Suppressor macrophage treated with lipopolysaccharide for 1 hour (primary cell): ENCODE measurements around the gene TMEM81.
A peak's percentile ranks its signal among the peaks of the same experiment; 100 is the strongest.

Experiments
- DNase-seq, 3 donors: peaks; one replicate each; pipeline ENCODE4 v3.0.0-alpha.2; 2020 to 2022

The TMEM81 gene, protein sequence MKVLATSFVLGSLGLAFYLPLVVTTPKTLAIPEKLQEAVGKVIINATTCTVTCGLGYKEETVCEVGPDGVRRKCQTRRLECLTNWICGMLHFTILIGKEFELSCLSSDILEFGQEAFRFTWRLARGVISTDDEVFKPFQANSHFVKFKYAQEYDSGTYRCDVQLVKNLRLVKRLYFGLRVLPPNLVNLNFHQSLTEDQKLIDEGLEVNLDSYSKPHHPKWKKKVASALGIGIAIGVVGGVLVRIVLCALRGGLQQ

DNA sequence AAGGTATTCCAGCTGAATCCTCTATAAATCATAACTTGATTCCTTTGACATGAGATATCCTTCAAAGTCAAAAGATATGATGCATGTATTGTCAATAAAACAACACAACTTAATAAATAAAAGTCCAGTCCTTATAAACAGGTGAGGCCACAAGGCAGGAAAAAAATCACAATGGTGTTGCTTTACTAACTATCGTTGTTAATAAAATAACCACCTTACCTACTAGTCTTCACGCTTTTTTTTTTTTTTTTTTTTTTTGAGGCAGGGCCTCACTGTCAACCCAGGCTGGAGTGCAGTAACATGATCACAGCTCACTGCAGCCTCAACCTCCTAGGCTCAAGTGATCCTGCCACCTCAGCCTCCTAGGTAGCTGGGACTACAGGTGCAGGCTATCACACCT lies at the start of gene TMEM81:
Gene TMEM81 (minus strand): TSS at position 101 of the 400 bp plus-strand sequence. CDS start 140 bp downstream, outside the sequence.
- no peak for DNase-seq

DNA sequence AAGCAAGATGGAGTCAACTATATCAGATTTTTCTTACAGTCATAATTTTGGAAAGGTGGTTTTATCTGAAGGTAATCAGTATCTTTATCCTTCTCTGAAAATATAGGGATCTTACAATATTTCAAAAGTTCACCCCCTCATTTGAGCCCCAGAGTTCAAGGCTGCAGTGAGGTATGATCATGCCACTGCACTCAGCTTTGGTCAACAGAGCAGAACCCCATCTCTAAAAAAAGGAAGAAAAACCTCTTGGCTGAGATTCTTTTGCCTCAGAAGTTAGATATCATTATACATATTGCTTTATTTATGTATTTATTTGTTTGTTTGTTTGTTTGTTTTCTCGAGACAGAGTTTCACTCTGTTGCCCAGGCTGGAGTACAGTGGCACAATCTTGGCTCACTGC lies 49.0 kb upstream of the TMEM81 start:
- no peak for DNase-seq

DNA sequence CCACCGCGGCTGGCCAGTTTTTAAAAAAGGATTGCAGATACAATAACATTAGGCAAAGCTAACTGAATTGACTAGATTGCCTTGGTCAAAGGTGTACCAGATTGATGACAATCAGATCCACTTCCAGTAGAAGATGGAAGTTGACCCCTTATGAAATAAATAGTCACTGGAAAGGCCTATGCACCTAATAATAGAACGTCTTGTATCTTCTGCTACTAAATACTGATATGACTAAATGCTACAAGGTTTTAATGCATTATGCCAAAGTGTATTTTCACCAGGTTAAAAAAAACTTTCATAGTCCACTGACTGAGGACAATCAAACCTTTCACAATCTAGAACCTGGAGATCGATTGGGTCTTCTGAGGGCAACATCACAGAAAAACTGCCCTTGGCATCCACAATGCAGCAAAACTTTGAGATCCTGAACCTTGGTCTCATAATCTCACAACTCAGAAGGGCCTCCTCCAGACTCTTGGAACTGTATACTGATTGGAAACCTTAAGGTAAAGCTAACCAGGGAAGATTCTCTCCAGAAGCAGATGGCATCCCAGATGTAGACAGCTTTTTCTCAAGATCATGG lies 45.3 kb upstream of the TMEM81 start:
- DNase-seq: no peak

DNA sequence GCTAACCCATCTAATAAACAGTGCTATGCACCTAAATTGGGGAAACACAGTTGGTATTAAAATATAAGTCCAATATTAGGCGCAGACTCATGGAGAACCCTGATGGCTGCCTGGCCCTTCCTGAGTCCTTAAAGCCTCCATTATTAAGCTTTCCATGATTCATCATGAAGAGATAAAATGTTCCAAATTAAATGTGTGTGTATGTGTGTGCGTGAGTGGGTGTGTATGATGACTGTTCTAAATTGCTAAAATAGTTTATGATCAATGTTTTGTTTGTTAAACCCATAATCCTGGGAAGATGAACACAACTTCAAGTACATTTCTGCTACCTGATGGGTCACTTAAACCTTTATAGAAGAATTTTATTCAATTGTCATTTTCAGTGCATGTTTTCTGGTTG lies 43.8 kb upstream of the TMEM81 start:
- DNase-seq: peak; percentile 15 to 37 (median 34)

DNA sequence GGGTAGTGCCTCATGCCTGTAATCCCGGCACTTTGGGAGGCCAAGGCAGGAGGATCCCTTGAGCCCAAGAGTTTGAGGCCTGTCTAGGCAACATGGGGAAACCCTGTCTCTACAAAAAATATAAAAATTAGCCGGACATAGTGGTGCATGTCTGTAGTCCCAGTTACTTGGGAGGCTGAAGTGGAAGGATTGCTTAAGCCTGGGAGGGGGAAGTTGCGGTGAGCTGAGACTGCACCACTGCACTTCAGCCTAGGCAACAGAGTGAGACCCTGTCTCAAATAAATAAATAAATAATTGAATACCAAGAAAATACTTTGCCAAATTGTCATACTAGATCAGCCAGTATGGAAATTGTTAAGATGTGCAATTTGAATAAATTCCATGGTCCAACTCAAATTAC lies 43.4 kb upstream of the TMEM81 start:
- DNase-seq: peak; percentile 25 to 33 (median 31)

DNA sequence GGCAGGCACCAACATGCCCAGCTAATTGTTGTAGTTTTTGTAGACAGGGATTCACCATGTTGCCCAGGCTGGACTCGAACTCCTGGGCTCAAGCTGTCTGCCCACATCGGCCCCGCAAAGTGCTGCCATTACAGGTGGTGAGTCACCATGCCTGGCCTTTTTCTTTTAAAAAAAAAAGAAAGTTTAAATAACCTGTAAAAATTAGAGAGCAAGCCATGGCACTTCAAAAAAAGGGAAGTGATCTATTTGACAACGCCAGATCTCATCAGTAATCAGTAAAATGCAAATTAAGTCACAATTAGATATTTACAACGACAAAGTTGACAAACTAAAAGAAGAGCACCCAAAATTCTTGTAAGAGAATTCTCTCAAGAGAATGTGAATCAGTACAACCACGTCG lies 40.5 kb upstream of the TMEM81 start:
- no peak for DNase-seq

DNA sequence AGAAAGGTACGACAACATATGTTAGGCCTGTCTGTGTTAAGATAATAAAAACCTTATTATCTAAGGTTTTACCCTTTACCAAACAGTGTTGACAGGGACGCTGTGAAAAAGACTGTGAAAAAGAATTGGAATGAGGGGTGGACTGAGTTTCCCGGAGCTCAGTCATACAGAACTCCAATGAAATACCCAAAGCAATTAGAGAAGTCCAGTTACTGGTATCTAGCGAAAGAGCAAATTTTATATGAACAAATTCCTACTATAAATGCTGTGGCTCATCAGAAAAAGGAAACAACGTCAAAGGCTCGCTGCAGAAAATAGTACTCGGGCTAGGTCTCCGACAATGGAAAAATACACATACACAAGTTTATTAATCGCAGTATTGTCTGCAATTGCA lies 38.2 kb upstream of the TMEM81 start:
- DNase-seq: peak in 1 of 3 donors; percentile 74

DNA sequence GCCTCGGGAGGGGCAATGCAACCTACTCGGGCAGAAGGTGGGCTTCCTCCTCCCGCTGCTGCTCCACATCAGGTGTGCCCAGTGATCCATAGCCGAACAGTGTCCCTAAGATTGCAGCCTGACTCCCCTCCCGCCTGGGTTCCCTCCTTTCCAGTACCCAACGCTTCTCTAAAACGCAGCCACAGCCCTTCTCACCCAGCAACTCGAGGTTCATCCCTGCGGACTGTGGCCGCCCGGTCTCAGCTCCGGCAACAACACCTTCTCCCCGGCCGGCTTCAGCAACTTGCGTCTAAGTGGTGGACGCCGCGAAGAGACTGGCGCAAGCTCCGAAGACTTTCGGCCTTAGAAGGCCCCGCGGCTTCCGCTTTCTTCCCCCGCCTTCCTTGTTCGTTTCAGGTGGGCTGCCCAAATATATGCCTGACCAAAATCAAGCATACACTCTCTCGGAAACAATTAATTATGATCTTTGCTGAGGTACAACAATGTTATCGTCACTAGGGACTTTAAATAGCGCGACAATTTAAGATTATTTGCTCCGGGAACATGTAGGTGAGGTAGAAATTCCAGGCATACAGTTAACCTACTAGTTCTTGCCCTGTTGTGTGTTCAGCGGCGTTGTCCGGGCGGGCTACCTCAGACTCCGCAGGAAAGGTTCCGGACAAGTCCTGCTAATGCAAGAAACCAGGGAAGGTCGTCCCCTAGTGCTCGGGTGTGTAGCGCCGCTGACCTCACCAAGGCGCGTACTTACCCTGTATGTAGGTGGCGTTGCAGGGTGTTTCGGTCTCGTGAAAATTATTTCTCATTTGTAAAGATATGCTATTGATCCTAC lies 37.6 kb upstream of the TMEM81 start, which contains the start of gene RBBP5:
Gene RBBP5 (minus strand): TSS at position 319 of the 829 bp plus-strand sequence. CDS start 105 bp downstream, at position 214.
- DNase-seq: peak; percentile 97 to 98 (median 98)

DNA sequence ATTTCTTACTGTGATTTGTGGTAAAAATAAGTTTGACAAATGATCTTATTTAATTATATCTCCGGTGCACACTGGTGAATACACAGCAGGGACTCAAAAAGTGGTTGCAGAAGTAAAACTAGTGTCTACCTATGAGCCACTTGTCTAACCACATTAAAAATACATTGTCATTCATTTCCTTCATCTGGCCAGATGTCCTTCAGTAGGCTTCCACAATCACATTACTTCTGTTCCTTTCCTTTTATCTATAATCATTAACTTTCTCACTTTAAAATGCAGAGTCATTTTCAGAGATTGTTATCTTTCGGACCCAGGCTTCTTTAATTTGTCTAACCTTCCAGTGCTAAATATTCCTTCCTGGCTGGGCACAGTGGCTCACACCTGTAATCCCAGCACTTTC lies 34.5 kb upstream of the TMEM81 start:
- no peak for DNase-seq

DNA sequence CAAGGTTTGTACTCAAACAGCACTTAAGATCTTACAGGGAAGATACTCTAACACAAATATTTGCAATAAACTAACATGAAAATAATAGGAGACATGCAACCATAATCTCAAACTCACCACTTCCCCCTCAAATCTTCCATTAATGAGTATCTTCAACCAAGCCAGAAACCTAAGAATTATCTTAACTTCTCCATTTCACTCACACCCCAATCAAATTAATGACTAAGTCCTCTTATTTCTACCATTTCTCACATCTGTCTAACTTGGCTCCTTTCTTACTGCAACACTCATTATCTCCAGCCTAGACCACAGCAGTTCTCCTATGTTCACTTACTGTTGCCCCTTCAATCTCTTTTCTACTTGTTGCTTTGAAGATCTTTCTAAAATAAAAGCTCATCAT lies 27.1 kb upstream of the TMEM81 start:
- no peak for DNase-seq

DNA sequence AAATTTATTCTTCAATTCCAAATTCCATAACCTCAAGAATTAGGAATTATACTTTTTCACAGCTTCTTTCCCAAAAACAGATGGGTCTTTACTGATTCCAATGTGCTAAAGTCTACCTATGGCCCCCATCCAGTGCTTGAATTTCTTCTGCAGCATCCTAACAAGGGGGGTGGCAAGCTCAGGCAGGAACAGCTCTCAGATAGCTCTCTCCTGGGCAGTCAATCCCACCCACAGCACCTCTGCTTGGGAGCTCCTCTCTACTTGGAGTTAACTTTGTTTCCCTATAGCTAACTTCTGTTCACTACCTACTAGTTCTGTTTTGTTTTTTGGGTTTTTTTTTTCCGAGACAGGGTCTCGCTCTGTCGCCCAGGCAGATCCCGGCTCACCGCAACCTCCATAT lies 25.5 kb upstream of the TMEM81 start:
- no peak for DNase-seq

DNA sequence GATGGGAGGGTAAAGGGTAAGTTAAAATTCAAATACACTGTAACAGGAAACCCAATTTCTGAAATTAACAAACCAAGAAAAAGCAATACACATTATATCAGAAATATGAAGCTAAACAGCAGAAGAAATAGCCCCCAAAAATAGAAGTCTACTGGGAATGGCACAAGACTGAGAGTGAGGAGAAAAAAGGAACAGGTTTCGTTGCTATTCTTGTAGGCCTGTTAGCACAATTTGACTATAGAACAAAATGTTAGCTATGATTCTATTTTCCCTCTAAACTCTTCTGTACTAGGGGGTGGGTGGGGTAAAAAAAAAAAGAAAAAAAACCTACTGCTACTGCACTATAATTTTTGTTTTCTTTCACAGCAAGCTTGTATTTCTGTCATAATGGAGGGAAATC lies 25.0 kb upstream of the TMEM81 start:
- no peak for DNase-seq

DNA sequence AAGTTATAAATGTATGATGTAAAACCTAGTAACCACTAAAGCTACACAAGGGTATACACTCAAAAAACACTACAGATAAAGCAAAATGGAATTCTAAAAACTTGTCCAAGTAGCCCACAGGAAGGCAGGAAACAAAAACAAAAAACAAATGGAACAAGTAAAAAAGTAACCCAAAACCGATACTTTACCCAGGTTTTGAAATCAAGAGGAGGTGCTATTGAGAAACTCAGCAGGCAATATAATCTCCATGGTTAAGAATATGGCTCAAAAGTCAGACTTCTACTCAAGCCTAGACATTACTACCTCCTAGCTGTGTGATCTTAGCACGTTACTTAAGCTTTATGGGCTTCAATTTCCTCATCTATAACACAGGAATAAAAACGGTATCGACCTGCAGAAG lies 24.2 kb upstream of the TMEM81 start:
- no peak for DNase-seq

DNA sequence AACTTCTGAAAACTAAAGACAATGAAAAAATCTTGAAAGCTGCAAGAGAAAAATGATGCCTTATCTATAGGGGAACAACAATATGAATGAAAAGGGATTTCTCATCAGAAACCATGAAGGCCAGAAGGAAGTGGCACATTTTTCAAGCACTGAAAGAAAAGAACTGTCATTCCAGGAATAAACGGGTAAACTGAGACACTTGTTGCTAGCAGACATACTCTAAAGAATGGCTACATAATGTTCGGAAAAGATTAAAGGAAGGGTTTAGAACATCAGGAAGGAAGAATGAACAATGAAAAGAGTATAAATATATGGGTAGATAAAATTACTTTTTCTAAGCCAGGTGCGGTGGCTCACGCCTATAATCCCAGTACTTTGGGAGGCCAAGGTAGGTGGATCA lies 23.1 kb upstream of the TMEM81 start:
- no peak for DNase-seq

DNA sequence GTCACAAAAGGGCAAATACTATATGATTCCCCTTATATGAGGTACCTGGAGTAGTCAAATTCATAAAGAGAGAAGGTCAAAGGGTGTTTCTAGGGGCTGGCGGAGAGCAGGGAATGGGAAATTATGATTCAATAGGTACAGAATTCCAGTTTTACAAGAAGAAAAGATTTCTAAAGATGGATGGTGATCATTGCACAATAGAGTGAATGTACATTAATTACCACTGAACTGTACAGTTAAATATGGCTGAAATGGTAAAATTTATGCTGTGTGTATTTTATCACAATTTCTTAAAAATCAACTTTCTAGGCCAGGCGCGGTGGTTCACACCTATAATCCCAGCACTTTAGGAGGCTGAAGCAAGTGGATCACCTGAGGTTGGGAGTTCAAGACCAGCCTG lies 18.1 kb upstream of the TMEM81 start:
- DNase-seq: no peak

DNA sequence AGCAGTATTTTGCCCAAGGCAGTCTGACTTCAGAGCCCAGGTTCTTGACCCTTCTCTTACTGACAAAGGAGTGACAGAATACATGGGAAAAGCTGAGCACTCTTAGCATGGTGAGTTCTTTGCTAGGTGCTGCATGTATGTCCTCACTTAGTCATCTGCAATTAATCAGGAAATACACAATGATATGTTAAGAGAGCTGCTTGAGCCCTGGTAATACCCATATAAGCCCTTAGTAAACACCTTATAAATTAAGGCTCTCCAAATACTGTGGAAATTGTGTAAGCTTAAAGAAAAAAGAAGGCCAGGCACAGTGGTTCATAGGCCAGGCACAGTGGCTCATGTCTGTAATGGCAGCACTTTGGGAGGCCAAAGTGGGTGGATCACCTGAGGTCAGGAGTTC lies 14.0 kb upstream of the TMEM81 start:
- DNase-seq: no peak

DNA sequence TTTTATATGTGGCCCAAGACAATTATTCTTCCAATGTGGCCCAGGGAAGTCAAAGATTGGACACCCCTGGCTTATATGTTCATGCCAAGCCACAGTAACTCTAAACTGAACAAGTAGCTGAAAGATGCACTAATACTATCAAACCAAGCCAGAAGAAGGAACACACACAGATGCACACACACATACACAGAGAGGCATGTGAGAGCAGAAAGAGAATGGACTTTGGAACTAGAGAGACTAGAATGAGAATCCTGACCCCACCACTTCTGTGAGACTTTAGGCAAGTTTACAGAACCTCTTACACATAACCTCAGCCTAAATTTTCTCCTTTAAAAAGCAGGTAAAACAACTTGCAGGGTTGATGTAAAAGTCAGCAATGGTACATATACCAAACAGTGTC lies 11.2 kb upstream of the TMEM81 start:
- DNase-seq: no peak

DNA sequence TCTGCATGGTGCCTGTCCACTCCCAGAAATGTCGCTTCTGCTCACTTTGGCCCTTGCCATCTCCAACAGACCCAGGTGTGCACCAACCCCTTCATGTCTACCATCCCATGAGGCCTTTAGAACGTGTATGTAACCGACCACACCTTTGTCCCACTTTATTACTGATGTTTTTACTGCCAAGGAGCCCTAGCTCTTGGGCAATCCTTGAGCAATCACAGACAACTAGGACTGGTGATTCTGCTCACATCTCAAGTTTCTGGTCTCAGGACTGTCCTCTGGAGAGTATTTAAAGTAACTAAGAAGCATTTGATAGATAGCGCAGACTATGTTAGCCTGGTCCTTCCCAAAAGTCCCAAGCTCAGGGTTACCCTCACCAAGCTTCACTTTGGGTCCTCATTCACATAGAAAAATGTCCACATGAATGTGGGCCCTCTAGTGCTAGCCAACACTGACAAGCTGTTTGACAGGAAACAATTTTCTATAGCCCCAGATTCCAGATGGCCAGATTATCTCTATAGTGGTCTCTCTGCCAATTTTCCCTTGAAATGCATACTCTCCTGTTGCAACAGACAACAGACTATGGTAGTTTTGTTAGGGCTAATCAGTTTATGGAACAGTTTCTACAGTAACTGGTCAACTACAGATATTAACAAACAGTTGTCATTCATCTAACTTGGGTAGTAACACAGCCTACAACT lies 6.9 kb upstream of the TMEM81 start:
- DNase-seq: no peak

DNA sequence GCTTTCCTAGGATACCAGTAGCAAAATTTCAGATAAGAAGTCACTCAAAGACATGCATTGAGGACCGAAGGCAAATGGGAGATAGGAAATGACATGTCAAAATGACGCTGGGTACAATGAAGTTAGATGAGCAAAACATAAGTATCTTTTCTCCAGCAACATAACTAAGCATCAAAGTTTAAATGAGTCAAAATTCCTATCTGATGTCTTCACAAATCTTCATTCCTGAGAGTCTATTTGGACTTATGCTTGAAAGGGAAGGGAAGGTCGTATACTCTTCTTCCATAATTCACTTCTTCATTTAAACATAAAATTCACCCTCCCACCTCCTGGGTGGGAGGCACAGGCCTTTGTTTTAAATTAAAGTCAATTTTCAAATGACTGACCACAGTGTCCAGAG lies 4.1 kb upstream of the TMEM81 start:
- DNase-seq: no peak

DNA sequence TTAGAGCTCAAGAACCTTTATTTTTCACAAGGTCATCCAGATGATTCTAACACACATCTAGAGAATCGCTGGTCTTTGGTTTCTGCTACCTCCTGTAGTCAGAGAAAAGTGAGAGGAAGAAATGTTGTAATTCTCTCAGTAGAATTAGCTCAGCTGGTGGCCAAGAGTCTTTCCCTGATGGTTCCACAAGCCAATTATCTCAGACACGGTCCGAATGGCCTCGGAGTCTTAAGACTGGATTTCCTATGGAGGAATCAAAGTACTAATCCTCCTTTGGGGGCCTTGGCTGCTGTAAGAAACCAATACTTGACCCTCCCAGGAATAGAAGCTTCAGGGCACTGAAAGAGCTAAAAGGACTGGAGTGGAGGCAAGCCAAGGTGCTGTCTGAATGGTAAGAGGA lies 1.8 kb downstream of the TMEM81 start:
- DNase-seq: no peak

DNA sequence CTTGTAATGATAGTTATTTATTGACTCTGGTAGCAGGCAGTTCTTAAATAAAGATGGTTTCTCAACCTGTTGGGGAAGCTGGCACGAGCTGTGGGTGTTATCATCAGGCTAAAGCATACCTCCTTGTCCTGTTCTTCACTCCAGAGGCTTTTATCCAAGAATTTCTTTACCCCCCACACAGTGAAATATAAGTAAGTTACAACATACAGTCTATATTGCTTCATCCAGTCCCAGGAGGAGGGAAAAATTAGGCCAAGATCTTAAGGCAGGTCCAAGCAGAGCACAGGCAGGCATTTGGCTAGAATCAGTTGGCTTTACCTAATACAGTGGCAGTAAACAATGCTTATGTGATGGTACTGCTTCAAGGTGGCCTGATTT lies 6.3 kb downstream of the TMEM81 start:
- no peak for DNase-seq

DNA sequence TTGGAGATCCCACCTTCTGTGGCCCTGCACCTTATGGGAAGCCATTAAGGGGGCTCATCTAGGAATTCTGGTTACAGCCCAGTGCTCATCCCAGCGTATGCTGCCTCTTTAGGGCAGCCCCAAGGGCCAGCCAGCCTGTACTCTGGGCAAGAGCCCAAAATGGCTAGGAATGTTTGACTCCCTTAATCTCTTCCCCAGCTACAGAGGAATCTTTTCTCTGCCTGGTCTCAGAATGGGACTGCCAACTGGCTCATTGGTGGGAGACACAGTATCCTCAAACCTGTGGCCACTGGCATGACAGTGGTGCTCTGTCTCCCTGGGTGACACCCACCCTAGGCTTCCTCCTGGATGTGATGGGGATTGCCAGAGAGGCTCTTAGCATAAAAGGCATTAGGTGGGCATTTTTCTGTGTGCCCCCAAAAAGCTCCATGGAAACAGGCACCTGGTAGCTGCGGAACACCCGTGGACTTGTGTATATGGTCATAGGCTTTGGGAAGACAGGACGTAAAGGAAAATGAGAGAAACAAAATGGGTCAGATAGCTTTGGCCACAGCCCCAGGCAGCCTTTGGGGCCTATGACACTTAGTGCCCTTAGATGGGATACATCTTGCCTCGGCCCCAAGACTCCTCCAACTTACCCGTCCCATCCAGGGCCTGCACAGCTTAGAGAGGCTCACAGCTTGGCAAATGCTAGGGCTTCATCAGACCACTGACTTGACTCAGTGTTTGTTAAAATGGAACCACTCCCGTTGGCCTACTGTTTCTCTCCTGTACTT lies 6.9 kb downstream of the TMEM81 start:
- DNase-seq: no peak
